HCT116 (cell line): ENCODE data around the gene SPRYD4. TPM values are rescaled to one million over a fixed set of nuclear protein-coding genes. Genes with fewer than 3 reads are reported as not detected.

Experiments used
- ATAC-seq: fragments of 200-7000 bp; cut with Tn5 transposase; 2 replicates; pipeline ENCODE4 v1.9.1; 2020; ENCODE audit warnings: mild to moderate bottlenecking, moderate library complexity
- BruUV-seq: library from RNA; stranded (reverse); fragments of 400-500 nt; replicated peaks from 2 replicates; lab custom pipeline; 2021; lab: Mats Ljungman, UMichigan
- CTCF ChIA-PET: fragments of 300-600 bp; sonication (Branson Sonifier 250); formaldehyde crosslinking; loops from one replicate; lab custom pipeline; 2021; ENCODE audit warnings: antibody characterized with exemption; lab: Charles Lee
- POLR2A ChIA-PET: fragments of 300-600, 350-600 bp; sonication (Branson Sonifier 250); formaldehyde crosslinking; loops from one replicate; lab custom pipeline; 2021; ENCODE audit warnings: antibody characterized with exemption; lab: Charles Lee
- RAD21 ChIA-PET, 2 experiments: fragments of 300-600 bp; sonication (Branson Sonifier 250); formaldehyde crosslinking; loops; one replicate each; lab custom pipeline; 2023; ENCODE audit warnings: low total read pairs in 2 of 2; ENCODE audit not compliant: uncharacterized antibody in 2 of 2, unreplicated experiment in 2 of 2, low non-redundant PET in 1 of 2; lab: Charles Lee
- DNase-seq: peaks from one replicate; pipeline ENCODE4 v3.0.0-alpha.2; 2010; ENCODE audit warnings: low read depth, low spot score
- H2AFZ ChIP-seq: fragments of 200-600 bp; shearing (Covaris generic), sonication (generic); 2 replicates; pipeline ENCODE4 v1.6.1; 2017; ENCODE audit warnings: low read depth, mixed run types, mixed read lengths, antibody characterized with exemption, low read length; ENCODE audit not compliant: poor library complexity, severe bottlenecking
- H3K27ac ChIP-seq: 2 replicates; pipeline ENCODE4 v1.5.1; 2012; ENCODE audit warnings: low read depth, low read length
- H3K27me3 ChIP-seq: fragments of 200-600 bp; sonication (generic); 2 replicates; pipeline ENCODE4 v1.6.1; 2016; ENCODE audit warnings: mixed run types, low read length, mixed read lengths; ENCODE audit not compliant: insufficient read depth
- H3K36me3 ChIP-seq, 2 experiments: fragments of 200-500 bp in 1 of 2; fragments of 200-600 bp in 1 of 2; sonication (Bioruptor generic) in 1 of 2; sonication (generic) in 1 of 2; 2 replicates each; pipeline versions ENCODE4 v1.5.1 to v1.6.1; 2014 to 2016; ENCODE audit warnings: low read length in 2 of 2, inconsistent platforms in 1 of 2, mixed read lengths in 1 of 2, mixed run types in 1 of 2; ENCODE audit not compliant: insufficient read depth in 2 of 2, control insufficient read depth in 1 of 2
- H3K4me1 ChIP-seq, 2 experiments: fragments of 200-600 bp in 1 of 2; sonication (generic) in 1 of 2; 2 replicates each; pipeline versions ENCODE4 v1.5.1 to v1.6.1; 2012 to 2017; ENCODE audit warnings: low read length in 2 of 2, inconsistent platforms in 1 of 2, mild to moderate bottlenecking in 1 of 2, mixed read lengths in 1 of 2, mixed run types in 1 of 2, moderate library complexity in 1 of 2; ENCODE audit not compliant: insufficient read depth in 2 of 2, control insufficient read depth in 1 of 2
- H3K4me2 ChIP-seq: fragments of 200-600 bp; sonication (generic); 2 replicates; pipeline ENCODE4 v1.6.1; 2017; ENCODE audit warnings: mixed run types, low read length, mixed read lengths
- H3K4me3 ChIP-seq, 2 experiments: fragments of 200-600 bp in 1 of 2; sonication (generic) in 1 of 2; replicated peaks in 1 of 2; 2 replicates each; pipeline ENCODE4 v1.5.1; 2011 to 2016; ENCODE audit warnings: low read length in 2 of 2, control low read depth in 1 of 2, low read depth in 1 of 2, mild to moderate bottlenecking in 1 of 2, mixed read lengths in 1 of 2, mixed run types in 1 of 2
- H3K79me2 ChIP-seq: fragments of 200-600 bp; sonication (generic); 2 replicates; pipeline ENCODE4 v1.6.1; 2017; ENCODE audit warnings: mild to moderate bottlenecking, mixed run types, low read length, moderate library complexity, mixed read lengths; ENCODE audit not compliant: insufficient read depth
- H3K9ac ChIP-seq: fragments of 200-600 bp; sonication (generic); 2 replicates; pipeline ENCODE4 v1.6.1; 2016; ENCODE audit warnings: low read length, mixed read lengths
- H3K9me2 ChIP-seq: fragments of 200-600 bp; sonication (generic), shearing (Covaris generic); 2 replicates; pipeline ENCODE4 v1.6.1; 2017; ENCODE audit warnings: mixed run types, mild to moderate bottlenecking, moderate library complexity; ENCODE audit not compliant: insufficient read depth
- H3K9me3 ChIP-seq, 2 experiments: fragments of 200-500 bp in 1 of 2; fragments of 200-600 bp in 1 of 2; sonication (Bioruptor generic) in 1 of 2; sonication (generic) in 1 of 2; 2 replicates each; pipeline ENCODE4 v1.6.1; 2014 to 2017; ENCODE audit warnings: low read length in 2 of 2, mixed read lengths in 2 of 2, inconsistent platforms in 1 of 2, low read depth in 1 of 2, mild to moderate bottlenecking in 1 of 2, mixed run types in 1 of 2, moderate library complexity in 1 of 2; ENCODE audit not compliant: control insufficient read depth in 1 of 2, insufficient read depth in 1 of 2
- H4K20me1 ChIP-seq: fragments of 200-600 bp; sonication (generic), shearing (Covaris generic); 2 replicates; pipeline ENCODE4 v1.6.1; 2017; ENCODE audit warnings: mixed run types, mild to moderate bottlenecking, moderate library complexity; ENCODE audit not compliant: insufficient read depth
- CTCF ChIP-seq, 3 experiments: fragments of 200-600 bp in 1 of 3; sonication (generic) in 1 of 3; IDR thresholded peaks in 2 of 3; conservative IDR thresholded peaks in 1 of 3; 2 replicates each; pipeline ENCODE4 v1.5.1; 2012 to 2017; ENCODE audit warnings: low read depth in 2 of 3, low read length in 2 of 3, antibody characterized with exemption in 1 of 3, borderline replicate concordance in 1 of 3, control low read depth in 1 of 3, mild to moderate bottlenecking in 1 of 3, mixed read lengths in 1 of 3, mixed run types in 1 of 3, moderate library complexity in 1 of 3; ENCODE audit not compliant: insufficient read depth in 1 of 3
- EGR1 ChIP-seq: IDR thresholded peaks from 2 replicates; pipeline ENCODE4 v1.6.1; 2012; ENCODE audit warnings: low read depth
- EZH2phosphoT487 ChIP-seq: fragments of 200-600 bp; IDR thresholded peaks from 2 replicates; pipeline ENCODE4 v1.6.1; 2018; ENCODE audit warnings: antibody characterized with exemption, borderline replicate concordance
- FOSL1 ChIP-seq: IDR thresholded peaks from 2 replicates; pipeline ENCODE4 v1.6.1; 2012; ENCODE audit warnings: low read depth
- MAX ChIP-seq: IDR thresholded peaks from 2 replicates; pipeline ENCODE4 v1.6.1; 2012
- SP1 ChIP-seq: IDR thresholded peaks from 2 replicates; pipeline ENCODE4 v1.6.1; 2012; ENCODE audit warnings: low read depth
- SRF ChIP-seq: IDR thresholded peaks from 2 replicates; pipeline ENCODE4 v1.6.1; 2012; ENCODE audit warnings: low read depth
- TCF7L2 ChIP-seq: IDR thresholded peaks from 2 replicates; pipeline ENCODE4 v1.7.0; 2011; ENCODE audit warnings: borderline replicate concordance, inconsistent platforms; ENCODE audit not compliant: insufficient read depth, insufficient read length; ENCODE audit errors: extremely low read depth
- ZBTB33 ChIP-seq: IDR thresholded peaks from 2 replicates; pipeline ENCODE4 v1.6.1; 2011; ENCODE audit warnings: mild to moderate bottlenecking, low read length, moderate library complexity; ENCODE audit not compliant: insufficient replicate concordance; ENCODE audit errors: extremely low read depth
- intact Hi-C: fragments of 100-400 bp; cut with micrococcal nuclease; formaldehyde crosslinking; loops from 2 replicates; pipeline ENCODE4 v1.10.0; 2022
- total RNA-seq: library from RNA; stranded (reverse); gene quantifications from one replicate; pipeline ENCODE4 v1.2.1, GENCODE V29; 2021; ENCODE audit not compliant: unreplicated experiment

Gene SPRYD4
- total RNA-seq, 1 experiment from 2014 or later: 2.5 TPM

- Histone ChIP-seq H3K27me3 (no peaks in the 10 kb centered on the region), H3K9me2 (no peaks in the 10 kb centered on the region), H3K9me3 (no peaks in the 10 kb centered on the region), H3K79me2 (peaks cover 56% of the 10 kb centered on the region), H4K20me1 (no peaks in the 10 kb centered on the region), H2AFZ (no peak overlapping the region), H3K27ac (peak overlapping the region; percentile 76), H3K36me3 (no peaks in the 10 kb centered on the region), H3K4me3 (peak overlapping the region; percentile 59 to 82), H3K4me2 (peak overlapping the region; percentile 87), H3K9ac (peak overlapping the region; percentile 68), H3K4me1 (peaks cover 64 to 89% of the 10 kb centered on the region in 2 experiments)
- POLR2A ChIA-PET: interaction anchor here (1.5 to 1.6 kb wide), 2 partner anchors 13 to 114 kb away, joined by 3 to 9 read pairs; no protein-coding TSS in a partner anchor
- RAD21 ChIA-PET: interaction anchor here in 1 of 2 experiments (1.5 kb wide), 1 partner anchor 114 kb away, joined by 3 read pairs; no protein-coding TSS in a partner anchor
- no peak for DNase-seq
- BruUV-seq: TSS peak; percentile 74
- CTCF ChIA-PET: interaction anchor here (1.1 kb wide), 1 partner anchor 51 kb away, joined by 4 read pairs; no protein-coding TSS in a partner anchor
- ATAC-seq: 0 out of 2 replicates have a peak, but pooled peaks have one; percentile 13
- intact Hi-C loops: no loop called here
- TF ChIP-seq CTCF (IDR thresholded peaks at IDR 0.05 in 2 of 3, conservative IDR thresholded peaks at IDR 0.05 in 1 of 3; ENCODE audit: borderline replicate concordance in 1 of 3, insufficient read depth in 1 of 3, low read depth in 2 of 3, low read length in 2 of 3): no peak
- no peak for TF ChIP-seq TCF7L2
- TF ChIP-seq EGR1: no peak
- no peak for TF ChIP-seq FOSL1
- no peak for TF ChIP-seq SRF
- TF ChIP-seq MAX: 0 out of 2 replicates have a peak, but pooled peaks have one; percentile 26
- no peak for TF ChIP-seq ZBTB33
- TF ChIP-seq SP1: no peak
- TF ChIP-seq EZH2phosphoT487: no peak
These were observed 54.2 kb downstream of the SPRYD4 start for GRCh38 chr12:56522411-56523193.
